ENCODE data around the gene ACTL8.

Gene ACTL8

GRCh38 chr1:17772615-17773212 is 17.6 kb downstream of the ACTL8 start:
- DNase-seq: no peak

GRCh38 chr1:17773591-17774326 is 18.6 kb downstream of the ACTL8 start:
- no peak for DNase-seq

GRCh38 chr1:17774452-17774851 is 19.3 kb downstream of the ACTL8 start:
- DNase-seq: no peak

- no peak for DNase-seq
These were observed 20.7 kb downstream of the ACTL8 start for GRCh38 chr1:17775796-17776195.

- DNase-seq: no peak
These were observed 21.3 kb downstream of the ACTL8 start for GRCh38 chr1:17776426-17776825.

- DNase-seq: no peak
These were observed 22.2 kb downstream of the ACTL8 start for GRCh38 chr1:17777330-17777729.

GRCh38 chr1:17777818-17778217 is 22.7 kb downstream of the ACTL8 start:
- DNase-seq: no peak

GRCh38 chr1:17780916-17781315 is 25.8 kb downstream of the ACTL8 start:
- DNase-seq: no peak

GRCh38 chr1:17789926-17790325 is 34.8 kb downstream of the ACTL8 start:
- DNase-seq: no peak

GRCh38 chr1:17790383-17791054 is 35.4 kb downstream of the ACTL8 start:
- DNase-seq: no peak

- DNase-seq: no peak
These were observed 35.9 kb downstream of the ACTL8 start for GRCh38 chr1:17791055-17791390.

GRCh38 chr1:17791480-17791879 is 36.3 kb downstream of the ACTL8 start:
- DNase-seq: no peak

GRCh38 chr1:17792421-17792820 is 37.3 kb downstream of the ACTL8 start:
- DNase-seq: no peak

- no peak for DNase-seq
These were observed 40.1 kb downstream of the ACTL8 start for GRCh38 chr1:17795081-17795809.

- DNase-seq: no peak
These were observed 40.9 kb downstream of the ACTL8 start for GRCh38 chr1:17795836-17796645.

- DNase-seq: no peak
These were observed 42.3 kb downstream of the ACTL8 start for GRCh38 chr1:17797478-17797877.

- no peak for DNase-seq
These were observed 42.9 kb downstream of the ACTL8 start for GRCh38 chr1:17798011-17798410.

GRCh38 chr1:17798799-17799382 is 43.8 kb downstream of the ACTL8 start:
- no peak for DNase-seq

GRCh38 chr1:17799642-17800041 is 44.5 kb downstream of the ACTL8 start:
- DNase-seq: no peak

GRCh38 chr1:17802164-17802563 is 47.0 kb downstream of the ACTL8 start:
- DNase-seq: no peak

GRCh38 chr1:17802945-17803344 is 47.8 kb downstream of the ACTL8 start:
- DNase-seq: no peak

All from T-helper 2 cell (primary cell).